Measurements from ENCODE around the gene ACKR3. TPM values are rescaled to one million over a fixed set of nuclear protein-coding genes. Genes with fewer than 3 reads are reported as not detected.

Gene ACKR3
- total and polyA plus RNA-seq, 7 donors: 1.6 to 39.1 (median 17.0) TPM

DNA sequence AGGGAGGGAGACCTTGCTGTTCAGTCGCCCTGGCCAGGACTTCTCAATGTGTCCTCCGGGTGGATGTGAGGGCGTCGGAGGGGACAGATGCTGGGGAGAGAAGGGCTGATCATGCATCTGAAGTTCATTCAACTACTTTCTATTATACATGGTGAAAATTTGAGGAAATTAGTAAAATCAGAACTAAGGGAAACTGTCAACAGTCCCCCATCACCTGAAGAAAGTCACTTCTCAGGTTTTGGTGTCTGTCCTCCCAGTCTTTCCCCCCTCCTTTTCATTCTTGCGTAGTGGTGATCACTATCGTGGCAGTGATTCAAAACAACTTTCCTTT, 17.4 kb upstream of the ACKR3 start:
- WGBS, 2 donors: 85 to 86% methylated on average over 6 of the region's 6 CpGs
- Histone ChIP-seq H3K4me1 (peaks cover 0 to 17% (median 12%) of the 10 kb centered on the region in 4 donors), H3K27me3 (no peaks in the 10 kb centered on the region), H3K27ac (no peak overlapping the region), H3K9me3 (peaks cover 0 to 4% (median 0%) of the 10 kb centered on the region in 4 donors), H3K36me3 (no peaks in the 10 kb centered on the region), H3K4me3 (no peak overlapping the region)
- no peak for DNase-seq
- TF ChIP-seq, protein P1, sequence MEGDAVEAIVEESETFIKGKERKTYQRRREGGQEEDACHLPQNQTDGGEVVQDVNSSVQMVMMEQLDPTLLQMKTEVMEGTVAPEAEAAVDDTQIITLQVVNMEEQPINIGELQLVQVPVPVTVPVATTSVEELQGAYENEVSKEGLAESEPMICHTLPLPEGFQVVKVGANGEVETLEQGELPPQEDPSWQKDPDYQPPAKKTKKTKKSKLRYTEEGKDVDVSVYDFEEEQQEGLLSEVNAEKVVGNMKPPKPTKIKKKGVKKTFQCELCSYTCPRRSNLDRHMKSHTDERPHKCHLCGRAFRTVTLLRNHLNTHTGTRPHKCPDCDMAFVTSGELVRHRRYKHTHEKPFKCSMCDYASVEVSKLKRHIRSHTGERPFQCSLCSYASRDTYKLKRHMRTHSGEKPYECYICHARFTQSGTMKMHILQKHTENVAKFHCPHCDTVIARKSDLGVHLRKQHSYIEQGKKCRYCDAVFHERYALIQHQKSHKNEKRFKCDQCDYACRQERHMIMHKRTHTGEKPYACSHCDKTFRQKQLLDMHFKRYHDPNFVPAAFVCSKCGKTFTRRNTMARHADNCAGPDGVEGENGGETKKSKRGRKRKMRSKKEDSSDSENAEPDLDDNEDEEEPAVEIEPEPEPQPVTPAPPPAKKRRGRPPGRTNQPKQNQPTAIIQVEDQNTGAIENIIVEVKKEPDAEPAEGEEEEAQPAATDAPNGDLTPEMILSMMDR (IDR thresholded peaks at IDR 0.05): no peak
- TF ChIP-seq POLR2AphosphoS5 (IDR thresholded peaks at IDR 0.05) (no peak), EP300 (IDR thresholded peaks at IDR 0.05) (no peak), POLR2A (IDR thresholded peaks at IDR 0.05) (no peak)
- intact Hi-C loops (cut with DNase I): no loop called here

DNA sequence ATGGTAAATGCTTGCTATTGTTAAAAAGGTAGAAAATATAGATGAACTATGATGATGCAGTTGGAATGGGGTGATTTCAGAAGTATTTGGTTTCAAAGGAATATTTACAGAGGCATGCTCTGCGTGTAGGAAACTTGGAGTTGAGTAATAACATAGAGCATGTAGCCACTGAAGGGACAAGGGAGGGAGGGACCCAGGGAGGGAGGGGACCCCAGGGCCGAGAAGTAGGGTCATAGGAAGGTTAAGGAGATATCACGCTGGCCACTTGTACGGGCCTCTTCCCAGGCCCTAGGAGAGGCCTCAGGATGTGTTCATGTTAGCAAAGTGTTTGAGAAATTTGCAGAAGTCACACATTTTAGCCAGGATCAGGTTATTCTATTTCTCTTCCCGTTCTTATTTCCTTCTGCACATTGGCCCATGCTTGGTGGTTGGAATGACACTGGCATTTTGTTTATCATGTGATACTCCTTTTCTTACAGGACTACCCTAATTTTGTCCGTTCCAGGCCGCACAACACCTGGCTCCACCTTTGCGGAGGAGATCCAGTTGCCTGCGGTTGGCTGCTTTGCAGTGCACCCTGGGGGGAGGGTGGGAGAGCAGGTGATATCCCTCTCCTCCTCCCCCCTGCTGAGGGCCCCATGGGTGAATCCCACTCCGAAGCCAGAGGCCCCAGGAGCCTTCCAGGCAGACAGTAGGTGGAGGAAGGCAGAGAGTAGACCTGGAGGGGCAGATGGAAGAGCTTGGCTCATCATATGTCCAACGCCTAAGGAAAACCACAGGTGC, 16.9 kb upstream of the ACKR3 start:
- TF ChIP-seq EP300 (IDR thresholded peaks at IDR 0.05) (no peak), POLR2A (IDR thresholded peaks at IDR 0.05) (no peak), POLR2AphosphoS5 (IDR thresholded peaks at IDR 0.05) (no peak)
- TF ChIP-seq, protein P1 (IDR thresholded peaks at IDR 0.05): no peak
- WGBS, 2 donors: 67 to 73% methylated on average over 11 of the region's 11 CpGs
- no peak for DNase-seq
- H3K4me3 ChIP-seq: no peak overlapping the region
- no peaks in the 10 kb centered on the region for H3K36me3 ChIP-seq
- no peaks in the 10 kb centered on the region for H3K27me3 ChIP-seq
- H3K4me1 ChIP-seq: peaks cover 0 to 14% (median 12%) of the 10 kb centered on the region in 4 donors
- no peak overlapping the region for H3K27ac ChIP-seq
- intact Hi-C loops (cut with DNase I): no loop called here
- no peaks in the 10 kb centered on the region for H3K9me3 ChIP-seq

DNA sequence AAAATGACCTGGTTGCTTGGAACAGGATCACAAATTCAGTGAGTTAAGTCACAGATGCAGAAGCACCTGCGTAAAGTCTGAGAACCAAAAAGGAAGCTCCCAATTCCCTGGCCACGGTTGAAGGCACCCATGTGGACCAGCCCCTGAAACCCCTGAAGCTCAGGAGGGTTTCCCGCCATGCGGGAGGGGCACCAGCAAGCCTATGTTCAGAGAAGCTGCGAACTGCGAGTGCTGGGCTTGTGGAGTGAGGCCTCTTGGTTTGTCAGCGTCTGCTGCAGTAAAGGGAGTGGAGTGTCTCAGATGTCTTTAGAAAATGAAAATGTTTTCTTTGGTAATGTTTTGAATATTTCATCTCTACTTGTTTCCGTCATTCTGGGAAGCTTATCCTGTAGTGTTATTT, 16.1 kb upstream of the ACKR3 start:
- Histone ChIP-seq H3K27ac (no peak overlapping the region), H3K9me3 (no peaks in the 10 kb centered on the region), H3K36me3 (no peaks in the 10 kb centered on the region), H3K27me3 (no peaks in the 10 kb centered on the region), H3K4me3 (no peak overlapping the region), H3K4me1 (peaks cover 0 to 9% (median 6%) of the 10 kb centered on the region in 4 donors)
- intact Hi-C loops (cut with DNase I): no loop called here
- no peak for TF ChIP-seq POLR2AphosphoS5 (IDR thresholded peaks at IDR 0.05)
- TF ChIP-seq, protein P1 (IDR thresholded peaks at IDR 0.05): no peak
- TF ChIP-seq POLR2A (IDR thresholded peaks at IDR 0.05): no peak
- TF ChIP-seq EP300 (IDR thresholded peaks at IDR 0.05): no peak
- 83 to 85% methylated on average over 8 of the region's 8 CpGs for WGBS, 2 donors
- no peak for DNase-seq

DNA sequence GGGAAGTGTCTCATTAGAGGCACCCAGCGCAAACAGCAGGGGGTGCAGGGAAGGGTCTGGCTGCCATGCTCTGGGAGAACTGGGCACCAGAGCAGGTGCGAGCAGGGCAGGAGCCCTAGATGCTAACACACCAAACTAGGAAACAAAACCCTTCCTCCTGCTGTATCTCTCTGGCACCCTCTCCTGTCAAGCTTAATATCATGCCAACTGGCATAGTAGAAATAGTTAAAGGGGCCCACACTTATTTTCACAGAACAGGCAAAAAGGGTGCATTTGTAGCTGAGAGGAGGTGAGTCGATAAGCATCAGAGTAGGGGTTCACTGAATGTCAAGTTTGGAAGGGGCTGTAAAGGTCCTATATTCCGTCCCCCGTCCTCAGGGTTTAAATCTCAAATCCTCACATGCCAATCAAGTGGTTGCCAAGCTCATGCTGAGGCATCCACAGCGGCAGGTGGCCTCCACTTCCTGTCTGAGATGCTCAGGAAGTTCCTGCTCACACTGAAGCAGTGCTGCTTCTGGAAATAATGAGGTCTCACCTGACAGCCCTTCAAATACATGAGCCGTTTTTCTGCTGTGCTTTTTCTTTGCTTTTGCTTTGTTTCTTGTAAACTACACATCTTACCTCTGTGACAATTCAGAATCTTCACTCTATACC, 14.9 kb upstream of the ACKR3 start:
- WGBS, 2 donors: 71 to 83% methylated on average over 7 of the region's 7 CpGs
- intact Hi-C loops (cut with DNase I): no loop called here
- Histone ChIP-seq H3K9me3 (no peaks in the 10 kb centered on the region), H3K27me3 (no peaks in the 10 kb centered on the region), H3K4me1 (peaks cover 0 to 4% (median 0%) of the 10 kb centered on the region in 4 donors), H3K27ac (no peak overlapping the region), H3K4me3 (no peak overlapping the region), H3K36me3 (no peaks in the 10 kb centered on the region)
- DNase-seq: no peak
- TF ChIP-seq EP300 (IDR thresholded peaks at IDR 0.05): no peak
- TF ChIP-seq POLR2AphosphoS5 (IDR thresholded peaks at IDR 0.05): no peak

DNA sequence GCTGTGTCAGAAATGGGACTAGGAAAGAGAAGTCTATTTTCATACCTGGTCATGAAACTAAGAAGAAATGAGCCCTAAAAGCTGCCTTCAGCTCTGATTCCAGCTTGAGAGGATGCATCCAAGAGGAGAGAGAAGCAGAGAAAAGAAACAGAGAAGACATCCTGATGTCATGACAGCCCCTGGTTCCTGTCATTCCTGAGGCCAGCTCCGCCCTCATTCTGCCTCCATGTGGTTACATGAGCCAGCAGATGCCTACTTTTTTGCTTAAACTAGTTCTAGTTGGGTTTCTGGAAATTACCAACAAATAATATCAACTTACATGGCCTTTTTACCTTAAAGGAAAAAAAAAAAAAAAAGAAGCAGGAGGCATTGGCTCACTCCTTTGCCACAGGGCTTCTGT, 14.1 kb upstream of the ACKR3 start:
- Histone ChIP-seq H3K36me3 (no peaks in the 10 kb centered on the region), H3K27ac (no peak overlapping the region), H3K4me3 (no peak overlapping the region), H3K9me3 (no peaks in the 10 kb centered on the region), H3K4me1 (peaks cover 0 to 4% (median 0%) of the 10 kb centered on the region in 4 donors), H3K27me3 (no peaks in the 10 kb centered on the region)
- TF ChIP-seq, protein P1 (IDR thresholded peaks at IDR 0.05): no peak
- TF ChIP-seq POLR2AphosphoS5 (IDR thresholded peaks at IDR 0.05) (no peak), POLR2A (IDR thresholded peaks at IDR 0.05) (no peak), EP300 (IDR thresholded peaks at IDR 0.05) (no peak)
- intact Hi-C loops (cut with DNase I): no loop called here
- WGBS, 2 donors: 52 to 81% methylated on average over 1 of the region's 1 CpG
- DNase-seq: no peak
